K562 (cell line): Measurements from ENCODE around the gene ELP5. TPM values are rescaled to one million over a fixed set of nuclear protein-coding genes. Genes with fewer than 3 reads are reported as not detected.

ENCODE experiments used
- CBFB ChIP-seq: sonication (generic); formaldehyde crosslinking; IDR thresholded peaks from 2 replicates; pipeline ENCODE4 v1.4.0; 2020; ENCODE audit warnings: mild to moderate bottlenecking, missing genetic modification reagents
- ELF1 ChIP-seq: fragments of 200-800 bp; sonication (Bioruptor generic); IDR thresholded peaks from 2 replicates; pipeline ENCODE4 v1.6.1; 2016; ENCODE audit warnings: missing genetic modification characterization, missing compliant biosample characterization
- ERF ChIP-seq: fragments of 450-650 bp; formaldehyde crosslinking; IDR thresholded peaks from 2 replicates; pipeline ENCODE4 v1.4.0; 2020; ENCODE audit warnings: mild to moderate bottlenecking, mixed read lengths
- GTF2E2 ChIP-seq: fragments of 200-800 bp; sonication (Bioruptor generic); IDR thresholded peaks from 2 replicates; pipeline ENCODE4 v1.6.1; 2016; ENCODE audit warnings: missing genetic modification characterization, missing compliant biosample characterization
- HNRNPK ChIP-seq: fragments of 200-400 bp; formaldehyde crosslinking; IDR thresholded peaks from one replicate; pipeline ENCODE4 v1.6.1; 2018; ENCODE audit warnings: mild to moderate bottlenecking, low read depth, low read length; ENCODE audit not compliant: poor library complexity, severe bottlenecking
- NR3C1 ChIP-seq: sonication (generic); formaldehyde crosslinking; IDR thresholded peaks from 2 replicates; pipeline ENCODE4 v1.8.1; 2022; ENCODE audit warnings: missing genetic modification reagents
- XRCC5 ChIP-seq: fragments of 200-400 bp; formaldehyde crosslinking; IDR thresholded peaks from 2 replicates; pipeline ENCODE4 v1.6.1; 2017; ENCODE audit warnings: low read depth, mild to moderate bottlenecking, low read length
- YY1 ChIP-seq, 3 experiments: IDR thresholded peaks; 2 replicates each; pipeline ENCODE4 v1.6.1; 2011; ENCODE audit warnings: low read length in 2 of 3, mild to moderate bottlenecking in 2 of 3, moderate library complexity in 2 of 3, borderline replicate concordance in 1 of 3, control low read depth in 1 of 3, low read depth in 1 of 3; ENCODE audit not compliant: insufficient read depth in 3 of 3, insufficient replicate concordance in 2 of 3, control insufficient read depth in 1 of 3, insufficient read length in 1 of 3; ENCODE audit errors: extremely low read depth in 1 of 3
- polyA plus RNA-seq, 8 experiments: library from polyadenylated mRNA; depleted of rRNA in 4 of 8; stranded (reverse) in 5 of 8; unstranded in 3 of 8; fragments of >200 nt; fragmentation: Nextera tagmentation in 2 of 8; fragmentation: Illumina TruSeq in 1 of 8; extraction: Ambion mirVana in 2 of 8; extraction: Trizol in 1 of 8; gene quantifications; 2 replicates each; pipeline versions ENCODE4 v1.2.1 to v1.2.3, GENCODE V29; 2011 to 2014; ENCODE audit warnings: inconsistent platforms in 1 of 8, missing spikeins in 1 of 8
- total RNA-seq, 7 experiments: library from RNA; depleted of rRNA in 6 of 7; stranded (reverse); fragments of >200 nt in 6 of 7; fragmentation: Illumina TruSeq in 2 of 7; extraction: Trizol in 2 of 7; gene quantifications; 2 replicates each; pipeline versions ENCODE4 v1.2.1 to v1.2.3, GENCODE V29; 2011 to 2021; ENCODE audit warnings: low replicate concordance in 1 of 7
- TF ChIP-seq, protein P1 (sequence below), 2 experiments: fragments of 450-650 bp; IDR thresholded peaks; 2 replicates each; pipeline ENCODE4 v1.6.1; 2018; ENCODE audit warnings: mild to moderate bottlenecking in 2 of 2, low read depth in 1 of 2; ENCODE audit not compliant: partially characterized antibody in 2 of 2
- TF ChIP-seq, protein P2 (sequence below), 2 experiments: fragments of 450-650 bp in 1 of 2; sonication (generic) in 1 of 2; formaldehyde crosslinking in 1 of 2; IDR thresholded peaks; 2 replicates each; pipeline versions ENCODE4 v1.7.1 to v1.9.0; 2016 to 2022; ENCODE audit warnings: inconsistent platforms in 1 of 2, mild to moderate bottlenecking in 1 of 2, missing genetic modification reagents in 1 of 2
- TF ChIP-seq, protein P3 (sequence below): fragments of 250-450 bp; sonication (Bioruptor Pico); IDR thresholded peaks from 2 replicates; pipeline ENCODE4 v1.9.0; 2021; ENCODE audit warnings: mild to moderate bottlenecking

ELP5 gene
- total and polyA plus RNA-seq, 9 of the 15 experiments (the other 6 are each of a cell fraction or from before 2014, with no cell fraction given): 25.7 to 77.9 (median 52.9) TPM

DNA sequence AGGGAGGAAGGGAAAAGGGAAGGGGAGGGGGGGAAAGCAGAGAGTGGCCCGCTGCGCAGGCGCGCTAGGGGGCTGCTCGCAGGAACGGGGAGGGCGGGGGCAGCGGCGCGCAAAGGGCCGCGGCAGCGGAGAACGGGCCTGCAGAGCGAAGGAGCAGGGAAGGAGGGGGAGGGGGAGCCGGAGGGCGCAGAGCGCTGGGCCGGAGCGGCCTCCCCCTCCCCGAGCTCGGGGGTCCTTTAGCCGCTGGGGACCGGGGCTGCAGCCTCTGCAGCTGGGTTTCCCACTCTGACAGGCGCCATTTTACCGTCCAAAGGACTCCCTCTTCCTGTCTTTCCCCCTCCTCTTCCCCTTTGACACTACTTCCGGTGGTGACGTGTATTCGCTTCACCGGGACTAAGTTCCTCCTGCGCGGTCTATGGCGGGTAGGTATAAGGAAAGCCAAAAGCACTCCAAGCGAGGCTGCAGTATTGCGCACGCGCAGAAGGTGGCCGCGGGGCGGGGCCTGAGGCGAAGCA is 297 bp upstream of the ELP5 start, which contains the start of gene CTDNEP1 (continued):
- TF ChIP-seq, protein P1, sequence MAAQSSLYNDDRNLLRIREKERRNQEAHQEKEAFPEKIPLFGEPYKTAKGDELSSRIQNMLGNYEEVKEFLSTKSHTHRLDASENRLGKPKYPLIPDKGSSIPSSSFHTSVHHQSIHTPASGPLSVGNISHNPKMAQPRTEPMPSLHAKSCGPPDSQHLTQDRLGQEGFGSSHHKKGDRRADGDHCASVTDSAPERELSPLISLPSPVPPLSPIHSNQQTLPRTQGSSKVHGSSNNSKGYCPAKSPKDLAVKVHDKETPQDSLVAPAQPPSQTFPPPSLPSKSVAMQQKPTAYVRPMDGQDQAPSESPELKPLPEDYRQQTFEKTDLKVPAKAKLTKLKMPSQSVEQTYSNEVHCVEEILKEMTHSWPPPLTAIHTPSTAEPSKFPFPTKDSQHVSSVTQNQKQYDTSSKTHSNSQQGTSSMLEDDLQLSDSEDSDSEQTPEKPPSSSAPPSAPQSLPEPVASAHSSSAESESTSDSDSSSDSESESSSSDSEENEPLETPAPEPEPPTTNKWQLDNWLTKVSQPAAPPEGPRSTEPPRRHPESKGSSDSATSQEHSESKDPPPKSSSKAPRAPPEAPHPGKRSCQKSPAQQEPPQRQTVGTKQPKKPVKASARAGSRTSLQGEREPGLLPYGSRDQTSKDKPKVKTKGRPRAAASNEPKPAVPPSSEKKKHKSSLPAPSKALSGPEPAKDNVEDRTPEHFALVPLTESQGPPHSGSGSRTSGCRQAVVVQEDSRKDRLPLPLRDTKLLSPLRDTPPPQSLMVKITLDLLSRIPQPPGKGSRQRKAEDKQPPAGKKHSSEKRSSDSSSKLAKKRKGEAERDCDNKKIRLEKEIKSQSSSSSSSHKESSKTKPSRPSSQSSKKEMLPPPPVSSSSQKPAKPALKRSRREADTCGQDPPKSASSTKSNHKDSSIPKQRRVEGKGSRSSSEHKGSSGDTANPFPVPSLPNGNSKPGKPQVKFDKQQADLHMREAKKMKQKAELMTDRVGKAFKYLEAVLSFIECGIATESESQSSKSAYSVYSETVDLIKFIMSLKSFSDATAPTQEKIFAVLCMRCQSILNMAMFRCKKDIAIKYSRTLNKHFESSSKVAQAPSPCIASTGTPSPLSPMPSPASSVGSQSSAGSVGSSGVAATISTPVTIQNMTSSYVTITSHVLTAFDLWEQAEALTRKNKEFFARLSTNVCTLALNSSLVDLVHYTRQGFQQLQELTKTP (IDR thresholded peaks at IDR 0.05; ENCODE audit: low read depth in 1 of 2, partially characterized antibody in 2 of 2): peak in 1 of 2 experiments; percentile 18
- TF ChIP-seq XRCC5 (no peak), YY1 (IDR thresholded peaks at IDR 0.05; ENCODE audit: borderline replicate concordance in 1 of 3, control insufficient read depth in 1 of 3, extremely low read depth in 1 of 3, insufficient read depth in 3 of 3, insufficient read length in 1 of 3, insufficient replicate concordance in 2 of 3, low read depth in 1 of 3, low read length in 2 of 3) (peak; percentile 55 to 94 (median 89)), NR3C1 (CRISPR knock-in tag) (no peak), CBFB (CRISPR knock-in tag) (no peak), HNRNPK (peak; percentile 98), ERF (CRISPR knock-in tag) (no peak), ELF1 (peak; percentile 75), GTF2E2 (tag) (no peak)
- TF ChIP-seq, protein P2, sequence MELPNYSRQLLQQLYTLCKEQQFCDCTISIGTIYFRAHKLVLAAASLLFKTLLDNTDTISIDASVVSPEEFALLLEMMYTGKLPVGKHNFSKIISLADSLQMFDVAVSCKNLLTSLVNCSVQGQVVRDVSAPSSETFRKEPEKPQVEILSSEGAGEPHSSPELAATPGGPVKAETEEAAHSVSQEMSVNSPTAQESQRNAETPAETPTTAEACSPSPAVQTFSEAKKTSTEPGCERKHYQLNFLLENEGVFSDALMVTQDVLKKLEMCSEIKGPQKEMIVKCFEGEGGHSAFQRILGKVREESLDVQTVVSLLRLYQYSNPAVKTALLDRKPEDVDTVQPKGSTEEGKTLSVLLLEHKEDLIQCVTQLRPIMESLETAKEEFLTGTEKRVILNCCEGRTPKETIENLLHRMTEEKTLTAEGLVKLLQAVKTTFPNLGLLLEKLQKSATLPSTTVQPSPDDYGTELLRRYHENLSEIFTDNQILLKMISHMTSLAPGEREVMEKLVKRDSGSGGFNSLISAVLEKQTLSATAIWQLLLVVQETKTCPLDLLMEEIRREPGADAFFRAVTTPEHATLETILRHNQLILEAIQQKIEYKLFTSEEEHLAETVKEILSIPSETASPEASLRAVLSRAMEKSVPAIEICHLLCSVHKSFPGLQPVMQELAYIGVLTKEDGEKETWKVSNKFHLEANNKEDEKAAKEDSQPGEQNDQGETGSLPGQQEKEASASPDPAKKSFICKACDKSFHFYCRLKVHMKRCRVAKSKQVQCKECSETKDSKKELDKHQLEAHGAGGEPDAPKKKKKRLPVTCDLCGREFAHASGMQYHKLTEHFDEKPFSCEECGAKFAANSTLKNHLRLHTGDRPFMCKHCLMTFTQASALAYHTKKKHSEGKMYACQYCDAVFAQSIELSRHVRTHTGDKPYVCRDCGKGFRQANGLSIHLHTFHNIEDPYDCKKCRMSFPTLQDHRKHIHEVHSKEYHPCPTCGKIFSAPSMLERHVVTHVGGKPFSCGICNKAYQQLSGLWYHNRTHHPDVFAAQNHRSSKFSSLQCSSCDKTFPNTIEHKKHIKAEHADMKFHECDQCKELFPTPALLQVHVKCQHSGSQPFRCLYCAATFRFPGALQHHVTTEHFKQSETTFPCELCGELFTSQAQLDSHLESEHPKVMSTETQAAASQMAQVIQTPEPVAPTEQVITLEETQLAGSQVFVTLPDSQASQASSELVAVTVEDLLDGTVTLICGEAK (IDR thresholded peaks at IDR 0.05): peak; percentile 94
- TF ChIP-seq, protein P2 (CRISPR knock-in tag; IDR thresholded peaks at IDR 0.05): no peak
- TF ChIP-seq, protein P3, sequence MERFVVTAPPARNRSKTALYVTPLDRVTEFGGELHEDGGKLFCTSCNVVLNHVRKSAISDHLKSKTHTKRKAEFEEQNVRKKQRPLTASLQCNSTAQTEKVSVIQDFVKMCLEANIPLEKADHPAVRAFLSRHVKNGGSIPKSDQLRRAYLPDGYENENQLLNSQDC (CRISPR knock-in tag): 0 out of 2 replicates have a peak, but pooled peaks have one; percentile 71
